DOHH2 (cell line): ENCODE results near the gene NUDT16.

Source experiments
- H3F3A ChIP-seq: fragments of 200-600 bp; sonication (generic), shearing (Covaris generic); 2 replicates; pipeline ENCODE4 v1.6.0; 2016; ENCODE audit warnings: antibody characterized with exemption, mild to moderate bottlenecking; ENCODE audit not compliant: control insufficient read depth, insufficient read depth
- H3K27ac ChIP-seq: fragments of 200-600 bp; sonication (generic); 2 replicates; pipeline ENCODE4 v1.5.1; 2014; ENCODE audit warnings: low read depth, mild to moderate bottlenecking, low read length, moderate library complexity
- H3K27me3 ChIP-seq: fragments of 200-600 bp; sonication (generic); 2 replicates; pipeline ENCODE4 v1.6.1; 2014; ENCODE audit warnings: mild to moderate bottlenecking, low read length, mixed read lengths; ENCODE audit not compliant: control insufficient read depth
- H3K36me3 ChIP-seq: fragments of 200-600 bp; sonication (generic); 2 replicates; pipeline ENCODE4 v1.6.1; 2014; ENCODE audit warnings: mild to moderate bottlenecking, low read length, moderate library complexity, mixed read lengths; ENCODE audit not compliant: control insufficient read depth
- H3K4me1 ChIP-seq: fragments of 200-600 bp; sonication (generic); 2 replicates; pipeline ENCODE4 v1.6.1; 2014; ENCODE audit warnings: mild to moderate bottlenecking, low read length, mixed read lengths; ENCODE audit not compliant: control insufficient read depth
- H3K4me2 ChIP-seq: fragments of 200-600 bp; sonication (generic); 2 replicates; pipeline ENCODE4 v1.6.0; 2014; ENCODE audit warnings: mild to moderate bottlenecking, low read length, moderate library complexity
- H3K4me3 ChIP-seq: fragments of 200-600 bp; sonication (generic); 2 replicates; pipeline ENCODE4 v1.5.1; 2014; ENCODE audit warnings: mild to moderate bottlenecking, low read length, mixed read lengths
- H3K79me2 ChIP-seq: fragments of 200-600 bp; sonication (generic); 2 replicates; pipeline ENCODE4 v1.6.1; 2014; ENCODE audit warnings: mild to moderate bottlenecking, low read length, mixed read lengths; ENCODE audit not compliant: control insufficient read depth
- H3K9me2 ChIP-seq: fragments of 200-600 bp; sonication (generic); replicated peaks from 2 replicates; pipeline ENCODE4 v1.6.1; 2014; ENCODE audit warnings: mild to moderate bottlenecking, low read length, mixed read lengths; ENCODE audit not compliant: control insufficient read depth
- H3K9me3 ChIP-seq: fragments of 200-600 bp; sonication (generic); 2 replicates; pipeline ENCODE4 v1.6.1; 2014; ENCODE audit warnings: antibody characterized with exemption, low read length, mixed read lengths; ENCODE audit not compliant: control insufficient read depth, insufficient read depth
- H4K20me1 ChIP-seq: fragments of 200-600 bp; sonication (generic); 2 replicates; pipeline ENCODE4 v1.6.0; 2014; ENCODE audit warnings: low read depth, mild to moderate bottlenecking, antibody characterized with exemption, low read length, moderate library complexity; ENCODE audit not compliant: control insufficient read depth, insufficient read depth
- EZH2phosphoT487 ChIP-seq: fragments of 200-600 bp; sonication (generic); IDR thresholded peaks from 2 replicates; pipeline ENCODE4 v1.6.1; 2017; ENCODE audit warnings: borderline replicate concordance, mild to moderate bottlenecking, antibody characterized with exemption, low read length, moderate library complexity, mixed read lengths
- TF ChIP-seq, protein P1 (sequence below): fragments of 200-600 bp; sonication (generic); IDR thresholded peaks from one replicate; pipeline ENCODE4 v1.5.1; 2014; ENCODE audit warnings: antibody characterized with exemption, mild to moderate bottlenecking, low read depth, low read length; ENCODE audit not compliant: poor library complexity, severe bottlenecking

NUDT16 gene

DNA sequence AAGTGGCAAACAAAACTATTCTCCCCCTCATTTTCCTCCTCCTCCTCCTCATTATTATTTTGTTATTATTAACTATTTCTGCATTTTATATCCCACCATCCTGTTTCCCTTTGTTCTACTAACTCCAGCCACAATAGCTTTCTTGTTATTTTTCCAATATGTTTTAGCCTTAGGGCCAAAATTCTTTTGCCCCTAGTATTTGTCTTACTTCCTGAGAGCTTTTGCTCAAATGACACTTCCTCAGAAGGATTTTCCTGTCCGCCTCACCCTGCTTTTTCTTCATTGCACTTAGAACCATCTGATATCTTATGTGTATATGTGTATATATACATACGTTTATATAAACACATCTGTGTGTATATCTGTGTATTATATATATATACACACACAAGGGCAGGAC, 32.7 kb upstream of the NUDT16 start:
- Histone ChIP-seq H4K20me1 (no peaks in the 10 kb centered on the region), H3K4me2 (no peak overlapping the region), H3K36me3 (no peaks in the 10 kb centered on the region), H3K27ac (no peak overlapping the region), H3K27me3 (no peaks in the 10 kb centered on the region), H3K4me1 (no peaks in the 10 kb centered on the region), H3K79me2 (no peaks in the 10 kb centered on the region), H3F3A (no peaks in the 10 kb centered on the region), H3K9me2 (no peaks in the 10 kb centered on the region), H3K4me3 (no peak overlapping the region), H3K9me3 (no peaks in the 10 kb centered on the region)
- TF ChIP-seq, protein P1, sequence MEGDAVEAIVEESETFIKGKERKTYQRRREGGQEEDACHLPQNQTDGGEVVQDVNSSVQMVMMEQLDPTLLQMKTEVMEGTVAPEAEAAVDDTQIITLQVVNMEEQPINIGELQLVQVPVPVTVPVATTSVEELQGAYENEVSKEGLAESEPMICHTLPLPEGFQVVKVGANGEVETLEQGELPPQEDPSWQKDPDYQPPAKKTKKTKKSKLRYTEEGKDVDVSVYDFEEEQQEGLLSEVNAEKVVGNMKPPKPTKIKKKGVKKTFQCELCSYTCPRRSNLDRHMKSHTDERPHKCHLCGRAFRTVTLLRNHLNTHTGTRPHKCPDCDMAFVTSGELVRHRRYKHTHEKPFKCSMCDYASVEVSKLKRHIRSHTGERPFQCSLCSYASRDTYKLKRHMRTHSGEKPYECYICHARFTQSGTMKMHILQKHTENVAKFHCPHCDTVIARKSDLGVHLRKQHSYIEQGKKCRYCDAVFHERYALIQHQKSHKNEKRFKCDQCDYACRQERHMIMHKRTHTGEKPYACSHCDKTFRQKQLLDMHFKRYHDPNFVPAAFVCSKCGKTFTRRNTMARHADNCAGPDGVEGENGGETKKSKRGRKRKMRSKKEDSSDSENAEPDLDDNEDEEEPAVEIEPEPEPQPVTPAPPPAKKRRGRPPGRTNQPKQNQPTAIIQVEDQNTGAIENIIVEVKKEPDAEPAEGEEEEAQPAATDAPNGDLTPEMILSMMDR: no peak
- TF ChIP-seq EZH2phosphoT487: no peak

DNA sequence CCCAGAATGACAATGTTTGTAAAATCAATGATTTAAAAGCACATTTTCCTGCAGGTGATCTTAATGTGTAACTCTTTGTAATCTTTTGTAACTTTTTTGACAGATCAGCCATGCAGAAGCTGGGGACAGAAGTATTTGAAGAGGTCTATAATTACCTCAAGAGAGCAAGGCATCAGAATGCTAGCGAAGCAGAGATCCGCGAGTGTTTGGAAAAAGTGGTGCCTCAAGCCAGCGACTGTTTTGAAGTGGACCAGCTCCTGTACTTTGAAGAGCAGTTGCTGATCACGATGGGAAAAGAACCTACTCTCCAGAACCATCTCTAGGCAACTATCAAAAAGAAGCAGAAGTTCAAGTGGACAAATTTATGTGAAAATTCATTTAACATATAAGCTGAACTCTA, 32.1 kb upstream of the NUDT16 start:
- Histone ChIP-seq H3K4me1 (no peaks in the 10 kb centered on the region), H3F3A (no peaks in the 10 kb centered on the region), H3K4me3 (no peak overlapping the region), H3K9me2 (no peaks in the 10 kb centered on the region), H3K36me3 (no peaks in the 10 kb centered on the region), H3K79me2 (no peaks in the 10 kb centered on the region), H4K20me1 (no peaks in the 10 kb centered on the region), H3K9me3 (no peaks in the 10 kb centered on the region), H3K27ac (no peak overlapping the region), H3K4me2 (no peak overlapping the region), H3K27me3 (no peaks in the 10 kb centered on the region)
- TF ChIP-seq, protein P1: no peak
- TF ChIP-seq EZH2phosphoT487: no peak

DNA sequence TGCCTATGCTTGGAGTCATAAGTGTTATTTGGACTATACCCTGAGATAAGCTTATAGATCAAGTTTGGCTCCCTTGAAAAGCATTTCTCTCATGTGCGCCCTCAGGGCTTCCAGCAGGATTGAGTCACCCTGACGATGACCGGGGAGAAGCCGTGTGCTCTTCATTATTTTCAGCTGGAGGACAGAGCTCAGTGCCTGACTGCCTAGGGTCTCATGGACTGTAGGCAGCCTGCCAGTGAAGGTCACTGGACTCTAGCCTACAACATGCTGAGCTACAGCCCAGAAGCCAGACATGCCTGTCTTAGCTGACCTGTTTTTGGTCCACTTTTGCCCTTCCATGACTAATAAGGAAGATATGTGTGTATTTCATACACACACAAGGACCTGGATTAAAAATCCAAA, 31.6 kb upstream of the NUDT16 start:
- H3K9me3 ChIP-seq: no peaks in the 10 kb centered on the region
- H3K4me1 ChIP-seq: no peaks in the 10 kb centered on the region
- no peak for TF ChIP-seq EZH2phosphoT487
- TF ChIP-seq, protein P1: no peak
- H3K27me3 ChIP-seq: no peaks in the 10 kb centered on the region
- H3K4me3 ChIP-seq: no peak overlapping the region
- no peaks in the 10 kb centered on the region for H3F3A ChIP-seq
- H3K36me3 ChIP-seq: no peaks in the 10 kb centered on the region
- H3K79me2 ChIP-seq: no peaks in the 10 kb centered on the region
- H4K20me1 ChIP-seq: no peaks in the 10 kb centered on the region
- no peak overlapping the region for H3K4me2 ChIP-seq
- no peaks in the 10 kb centered on the region for H3K9me2 ChIP-seq
- no peak overlapping the region for H3K27ac ChIP-seq

DNA sequence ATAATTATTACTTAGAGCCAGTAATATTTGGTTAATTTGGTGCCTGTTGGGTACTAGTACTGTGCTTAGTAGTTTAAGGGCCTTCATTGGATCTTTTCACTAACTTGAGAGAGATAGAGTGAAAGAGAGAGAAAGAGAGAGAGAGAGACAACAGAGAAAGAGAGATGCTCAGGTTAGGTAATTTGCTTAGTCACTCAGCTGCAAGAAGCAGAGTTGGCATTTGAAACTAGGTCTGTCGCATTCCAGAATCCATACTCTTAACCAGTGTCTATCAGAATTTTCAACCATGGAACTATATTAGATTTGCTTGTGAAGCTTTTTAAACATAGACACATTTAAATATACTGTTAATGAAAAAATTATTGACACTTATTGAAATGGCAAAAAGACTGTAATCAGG, 31.1 kb upstream of the NUDT16 start:
- Histone ChIP-seq H3K9me2 (no peaks in the 10 kb centered on the region), H4K20me1 (no peaks in the 10 kb centered on the region), H3K4me3 (no peak overlapping the region), H3F3A (no peaks in the 10 kb centered on the region), H3K4me2 (no peak overlapping the region), H3K9me3 (no peaks in the 10 kb centered on the region), H3K36me3 (no peaks in the 10 kb centered on the region), H3K27ac (no peak overlapping the region), H3K4me1 (no peaks in the 10 kb centered on the region), H3K79me2 (no peaks in the 10 kb centered on the region), H3K27me3 (no peaks in the 10 kb centered on the region)
- no peak for TF ChIP-seq EZH2phosphoT487
- TF ChIP-seq, protein P1: no peak
